ENCODE results near the gene DENND4B. TPM values are rescaled to one million over a fixed set of nuclear protein-coding genes. Genes with fewer than 3 reads are reported as not detected.

Gene DENND4B
- total RNA-seq, 1 donor from 2014 or later = 13.2 TPM

DNA sequence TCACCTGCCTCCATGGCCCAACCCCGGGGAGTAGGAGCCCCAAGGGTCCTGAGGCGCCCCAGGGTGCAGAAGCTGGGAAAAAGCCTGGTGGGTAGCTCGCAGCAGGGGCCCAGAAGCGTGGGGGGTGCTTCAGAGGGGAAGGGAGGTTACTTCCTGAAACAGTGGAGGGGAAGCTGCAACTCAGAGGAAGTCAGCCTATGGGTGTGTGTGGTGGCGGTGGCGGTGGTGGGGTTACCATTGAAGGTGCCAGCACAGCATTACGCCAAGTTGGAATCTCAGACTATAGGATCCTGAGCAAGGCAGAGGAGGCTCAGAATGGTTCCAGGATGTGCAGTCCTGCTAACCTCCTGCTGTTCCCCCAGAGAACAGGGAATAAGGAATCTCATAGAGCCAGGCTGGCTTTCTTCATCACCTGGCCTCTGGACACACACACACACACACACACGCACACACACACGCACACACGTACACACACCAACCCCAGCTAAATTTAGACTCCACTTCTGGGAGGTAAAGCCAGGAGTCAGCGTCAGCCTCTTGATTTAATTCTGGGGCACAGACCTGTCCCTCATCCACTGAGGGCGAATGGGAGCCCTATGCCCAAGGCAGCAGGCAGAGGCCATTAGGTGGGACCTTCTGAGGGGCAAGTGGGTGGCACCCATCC is 1.3 kb downstream of the DENND4B start:
- DNase-seq (ENCODE audit: low read depth) = peak; percentile 71

DNA sequence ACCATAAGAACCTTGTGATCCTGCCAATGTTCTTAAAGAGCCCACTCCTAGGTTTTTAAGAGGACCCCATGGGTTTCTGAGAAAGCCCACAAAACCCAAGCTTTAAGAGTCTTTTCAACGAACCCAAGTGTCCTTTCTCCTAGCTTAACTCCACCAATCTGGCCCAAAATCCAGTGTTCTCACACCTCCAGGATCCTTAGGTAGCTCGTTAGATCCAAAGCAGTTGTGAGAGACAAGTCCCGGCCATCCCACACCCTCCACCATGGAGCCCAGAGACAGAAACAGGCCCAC is 1.7 kb downstream of the DENND4B start:
- no peak for DNase-seq (ENCODE audit: low read depth)

DNA sequence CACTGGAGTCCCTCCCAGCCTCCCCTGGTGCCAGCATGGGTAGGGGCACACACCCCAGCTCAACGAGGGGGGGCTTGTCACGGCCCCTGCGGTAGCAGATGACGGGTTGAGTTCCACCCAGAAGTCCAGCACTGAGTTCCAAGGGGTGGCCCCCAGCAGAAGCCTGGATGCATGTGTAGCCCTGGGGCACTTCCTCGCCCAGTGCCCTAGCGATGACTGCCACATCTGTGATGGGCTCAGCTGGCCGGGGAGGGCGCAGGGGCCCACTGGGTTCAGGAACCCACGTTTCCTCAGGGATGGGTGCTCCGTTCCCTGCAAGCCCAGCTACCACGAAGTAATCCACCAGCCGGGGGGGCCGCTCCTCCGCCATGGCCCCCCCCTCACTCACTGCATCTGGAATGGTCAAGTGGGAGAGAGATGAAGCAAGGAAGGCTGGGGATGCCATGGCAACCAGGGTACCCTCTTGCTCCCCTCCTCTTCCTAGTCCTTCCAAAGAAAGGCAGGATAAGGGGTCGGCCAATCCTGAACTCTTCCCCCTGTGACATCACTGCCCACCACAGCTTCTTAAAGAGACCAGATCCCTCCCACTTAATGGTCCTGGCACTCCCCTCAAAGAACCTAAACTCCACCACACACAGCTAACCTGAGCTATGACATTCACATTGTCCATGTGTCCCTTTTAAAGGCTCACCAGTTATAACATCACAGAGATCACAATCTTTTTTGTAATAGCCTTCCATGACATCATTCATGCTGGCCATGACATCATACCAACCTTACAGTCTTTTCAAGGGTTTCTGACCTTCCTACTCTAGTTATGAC is 2.3 kb downstream of the DENND4B start:
- no peak for DNase-seq (ENCODE audit: low read depth)

DNA sequence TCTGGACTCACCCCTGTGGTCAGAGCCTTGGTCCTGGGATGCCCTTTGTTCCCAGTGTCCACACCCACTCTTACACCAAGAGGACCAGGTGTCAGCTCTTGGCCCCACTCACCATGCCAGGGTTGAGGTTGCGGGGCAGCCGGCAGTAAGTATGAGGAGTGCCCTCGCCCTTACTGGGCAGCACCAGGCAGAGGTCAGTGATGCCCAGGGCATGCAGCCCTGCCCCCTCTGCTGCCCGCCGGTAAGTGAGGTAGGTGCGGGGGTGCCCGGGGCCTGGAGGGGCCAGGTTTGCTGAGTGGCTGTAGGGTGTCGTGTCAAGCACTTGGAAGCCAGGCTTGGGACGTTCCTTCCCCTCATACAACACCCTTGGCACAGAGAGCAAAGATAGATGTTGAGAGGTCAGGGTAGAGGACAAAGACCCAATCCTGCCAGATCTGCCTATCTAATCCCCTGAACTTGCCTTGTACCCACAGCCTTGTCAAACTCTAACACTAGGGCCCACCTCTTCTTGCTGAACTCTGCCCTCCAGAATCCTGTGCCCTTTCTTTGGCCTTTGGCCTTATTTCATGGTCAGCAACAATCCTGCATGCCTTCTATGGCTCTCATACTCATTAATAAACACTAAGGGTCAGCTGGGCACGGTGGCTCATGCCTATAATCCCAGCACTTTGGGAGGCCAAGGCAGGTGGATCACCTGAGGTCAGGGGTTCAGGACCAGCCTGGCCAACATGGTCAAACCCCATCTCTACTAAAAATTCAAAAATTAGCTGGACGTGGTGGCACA is 3.6 kb downstream of the DENND4B start:
- DNase-seq (ENCODE audit: low read depth) = no peak

DNA sequence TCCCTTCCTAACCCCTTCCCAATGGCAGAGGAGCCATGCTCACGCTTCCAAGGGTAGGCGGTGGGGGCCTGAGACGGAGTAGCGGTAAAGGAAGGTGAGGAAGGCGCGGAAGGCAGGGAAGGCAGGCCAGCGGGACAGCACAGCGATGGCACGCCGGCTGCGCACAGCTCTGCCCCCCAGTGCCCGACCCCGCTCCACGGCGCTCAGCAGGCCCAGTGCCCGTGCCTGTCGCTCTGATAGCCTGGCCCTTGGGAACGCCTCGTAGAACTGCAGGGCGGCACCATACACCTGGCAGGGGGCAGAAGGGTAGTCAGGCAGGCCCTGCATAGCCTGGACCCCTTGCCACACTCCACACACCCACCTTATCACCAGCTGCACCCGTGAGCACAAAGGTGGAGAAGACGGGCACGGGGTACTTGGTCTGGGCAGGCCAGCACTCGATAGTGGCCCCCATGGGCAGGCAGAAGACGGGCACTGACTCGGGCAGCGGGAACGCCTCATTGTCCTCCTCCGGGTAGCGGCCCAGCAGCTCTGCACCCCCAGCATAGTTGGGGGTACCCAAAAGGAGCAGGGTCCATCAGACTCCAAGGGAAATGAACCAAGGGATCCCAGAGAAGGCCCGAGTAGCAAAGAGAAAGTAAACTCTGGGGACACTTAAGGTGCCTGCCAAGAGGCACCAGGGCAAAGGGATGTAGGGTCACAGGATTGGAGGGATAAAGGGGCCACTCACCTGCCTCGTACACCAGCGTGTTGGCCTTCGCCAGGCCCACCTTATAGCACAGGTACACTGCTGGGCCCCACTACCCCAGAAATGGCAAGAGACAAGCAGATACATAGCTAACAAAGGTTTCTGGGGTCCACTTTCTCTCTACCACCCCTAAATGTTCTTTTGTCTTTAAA is 4.4 kb downstream of the DENND4B start:
- DNase-seq (ENCODE audit: low read depth) = no peak

DNA sequence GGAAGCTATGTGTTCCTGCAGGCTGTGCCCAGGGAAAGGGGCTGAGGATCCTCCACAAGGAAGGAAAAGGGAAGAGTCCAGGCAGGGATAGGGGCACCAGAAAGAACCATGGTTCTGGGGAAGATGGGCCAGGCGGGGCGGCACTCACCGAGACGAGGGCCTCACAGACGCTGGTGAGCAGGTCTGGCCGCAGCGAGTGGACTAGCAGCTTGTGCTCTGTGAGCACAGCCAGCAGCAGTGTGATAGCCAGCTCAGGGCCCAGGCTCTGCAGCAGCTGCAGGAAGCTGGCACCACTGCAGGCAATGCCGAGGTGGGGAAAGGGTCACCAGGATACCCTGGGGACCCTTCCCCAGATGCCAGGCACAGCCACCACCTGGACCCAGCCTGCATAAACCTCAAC is 5.8 kb downstream of the DENND4B start:
- DNase-seq (ENCODE audit: low read depth) = no peak

DNA sequence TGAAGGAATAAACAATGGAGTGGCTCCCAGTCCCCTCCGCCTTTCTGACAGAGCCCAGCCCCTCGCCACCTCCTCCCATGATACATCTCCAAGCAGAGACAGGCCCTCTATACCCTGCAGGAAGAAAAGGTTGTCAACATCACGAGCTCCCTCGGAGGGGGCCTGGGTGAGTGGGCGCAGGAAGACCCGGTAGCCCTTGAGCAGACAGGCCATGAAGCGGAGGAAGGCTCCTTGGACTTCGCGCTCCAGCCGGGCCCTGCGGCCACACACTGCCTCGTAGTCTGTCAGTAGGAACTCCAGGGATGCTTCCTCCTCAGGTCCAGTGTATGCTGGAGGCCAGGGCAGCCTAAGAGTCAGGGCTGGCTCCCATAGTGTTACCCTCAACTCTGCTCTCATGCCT is 7.0 kb downstream of the DENND4B start:
- no peak for DNase-seq (ENCODE audit: low read depth)

DNA sequence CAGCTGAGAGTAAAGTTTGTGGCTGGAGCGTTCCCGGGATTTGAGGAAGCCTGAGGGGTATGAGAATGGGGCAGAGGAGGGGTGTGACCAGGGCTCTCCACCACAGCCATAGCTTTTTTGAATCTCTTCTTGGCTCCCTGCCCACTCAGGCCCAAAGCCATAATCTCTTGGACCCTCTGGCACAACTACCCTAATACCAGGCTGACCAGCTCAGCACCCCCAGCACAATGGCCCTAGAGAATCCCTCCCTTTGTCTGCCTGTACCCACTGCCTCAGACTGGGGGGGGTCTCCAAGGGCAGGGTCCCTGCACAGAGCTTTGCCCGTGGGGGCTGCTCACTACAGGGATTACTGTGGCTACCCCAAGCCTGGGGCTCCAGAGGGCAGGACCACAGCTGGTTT is 7.5 kb downstream of the DENND4B start:
- no peak for DNase-seq (ENCODE audit: low read depth)

DNA sequence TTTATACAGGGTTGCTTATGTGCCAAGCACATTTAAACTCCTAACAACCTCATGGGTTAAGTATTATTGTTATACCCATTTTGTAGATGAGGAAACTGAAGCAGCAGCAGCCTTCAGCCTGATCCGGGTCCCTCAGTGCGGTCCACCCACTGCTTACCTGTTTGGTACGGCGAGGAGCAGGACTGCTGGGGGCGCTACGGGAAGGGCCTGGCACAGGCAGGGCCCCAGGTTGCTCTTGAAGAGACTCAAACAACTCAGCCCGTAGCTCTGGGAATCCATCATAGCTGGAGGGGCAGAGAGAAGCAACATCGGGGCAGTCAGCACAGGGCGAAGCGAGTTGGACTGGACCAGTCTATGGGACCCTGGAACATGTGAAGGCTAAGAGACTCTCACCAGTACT is 9.2 kb downstream of the DENND4B start:
- DNase-seq (ENCODE audit: low read depth) = no peak

DNA sequence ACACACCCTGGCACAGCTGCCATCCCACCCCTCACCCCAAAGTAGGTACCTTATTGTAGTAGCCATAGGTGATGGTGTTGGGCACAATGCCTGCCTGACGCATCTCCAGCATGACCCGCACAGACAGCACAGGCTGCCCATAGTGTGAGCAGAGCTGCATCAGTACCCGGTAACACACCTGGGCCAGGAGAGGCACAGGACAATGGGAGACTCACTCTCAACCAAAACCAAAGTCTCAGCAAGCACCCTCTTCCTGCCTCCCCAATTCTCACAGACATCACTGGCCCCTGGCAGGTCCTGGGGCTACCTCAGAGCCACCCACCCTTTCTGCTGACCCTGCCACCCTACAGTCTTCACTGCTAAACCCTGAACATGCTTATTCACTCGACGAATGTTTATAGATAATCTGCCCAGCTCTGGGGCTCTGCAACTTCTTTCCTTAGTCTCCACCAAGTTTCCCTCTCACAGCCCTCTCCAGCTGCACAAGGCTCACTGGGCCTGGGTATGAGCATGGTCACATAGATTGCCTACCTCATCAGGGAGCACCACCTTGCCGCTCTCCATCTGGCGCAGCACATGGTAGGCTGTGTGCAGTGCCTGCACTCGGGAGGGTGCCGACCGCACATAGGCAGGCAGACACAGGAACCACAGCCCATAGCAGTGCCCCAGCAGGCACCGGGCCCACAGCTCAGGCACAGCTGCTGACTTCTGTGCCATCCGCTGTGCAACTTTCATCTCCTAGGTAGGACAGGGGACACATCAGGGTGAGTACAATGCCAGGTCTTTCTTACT is 10.3 kb downstream of the DENND4B start:
- DNase-seq (ENCODE audit: low read depth) = no peak

DNA sequence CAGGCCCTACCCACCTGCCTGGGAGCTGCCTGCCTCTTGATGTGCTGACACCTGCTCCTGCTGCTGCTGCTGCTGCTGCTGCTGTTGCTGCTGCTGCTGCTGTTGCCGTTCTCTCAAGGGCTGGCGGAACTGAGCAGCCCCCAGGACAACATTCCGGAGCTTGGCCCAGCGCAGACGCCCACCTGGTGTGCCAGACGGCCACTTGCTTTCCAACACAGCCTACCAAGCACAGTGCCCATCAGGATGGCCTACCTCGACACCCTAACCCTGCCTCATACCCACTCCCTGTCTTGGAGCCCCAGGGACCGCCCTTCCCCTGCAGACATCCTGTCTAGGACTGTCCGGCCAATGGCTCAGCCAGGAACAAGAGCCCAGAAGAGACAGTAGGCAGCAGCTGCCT is 11.8 kb downstream of the DENND4B start:
- no peak for DNase-seq (ENCODE audit: low read depth)

DNA sequence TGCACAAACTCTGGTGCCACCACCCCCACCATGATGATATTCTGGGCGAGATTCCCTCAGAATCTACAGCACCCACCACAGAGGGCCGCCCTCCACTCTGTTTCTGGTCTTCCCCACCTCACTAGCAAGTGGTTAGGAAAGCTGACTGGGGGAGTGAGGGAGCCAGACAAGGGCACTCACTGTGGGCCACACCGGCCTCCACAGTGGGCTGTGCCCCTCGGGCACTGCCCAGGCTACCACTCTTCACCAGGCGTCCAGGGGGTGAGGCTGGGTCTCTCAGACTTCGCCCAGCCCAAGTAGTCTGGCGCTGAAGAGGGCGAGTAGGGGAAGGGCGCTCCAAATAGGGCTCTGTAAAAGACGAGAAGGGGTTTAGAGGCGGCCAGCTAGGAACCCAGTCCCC is 12.6 kb downstream of the DENND4B start:
- DNase-seq (ENCODE audit: low read depth) = no peak

DNA sequence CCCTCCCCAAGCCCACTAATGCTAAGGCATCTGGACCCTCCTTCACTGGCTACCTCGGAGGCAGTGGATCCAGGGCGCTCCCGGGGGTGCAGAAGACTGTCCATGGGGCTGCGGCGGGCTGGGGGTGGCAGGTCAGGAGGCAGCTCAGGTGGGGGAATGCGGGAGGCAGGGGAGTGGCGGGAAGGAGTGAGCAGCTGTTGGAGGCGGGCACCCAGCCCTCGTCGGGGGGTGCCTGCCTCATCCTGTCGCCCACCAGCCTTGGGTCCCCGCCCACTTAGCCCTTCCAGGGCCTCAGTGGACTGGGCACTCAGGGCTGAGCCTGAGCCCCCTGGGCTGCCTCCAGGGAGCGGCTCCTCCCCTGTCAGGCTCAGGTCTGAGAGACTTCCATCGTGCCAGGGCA is 13.1 kb downstream of the DENND4B start:
- DNase-seq (ENCODE audit: low read depth) = no peak

DNA sequence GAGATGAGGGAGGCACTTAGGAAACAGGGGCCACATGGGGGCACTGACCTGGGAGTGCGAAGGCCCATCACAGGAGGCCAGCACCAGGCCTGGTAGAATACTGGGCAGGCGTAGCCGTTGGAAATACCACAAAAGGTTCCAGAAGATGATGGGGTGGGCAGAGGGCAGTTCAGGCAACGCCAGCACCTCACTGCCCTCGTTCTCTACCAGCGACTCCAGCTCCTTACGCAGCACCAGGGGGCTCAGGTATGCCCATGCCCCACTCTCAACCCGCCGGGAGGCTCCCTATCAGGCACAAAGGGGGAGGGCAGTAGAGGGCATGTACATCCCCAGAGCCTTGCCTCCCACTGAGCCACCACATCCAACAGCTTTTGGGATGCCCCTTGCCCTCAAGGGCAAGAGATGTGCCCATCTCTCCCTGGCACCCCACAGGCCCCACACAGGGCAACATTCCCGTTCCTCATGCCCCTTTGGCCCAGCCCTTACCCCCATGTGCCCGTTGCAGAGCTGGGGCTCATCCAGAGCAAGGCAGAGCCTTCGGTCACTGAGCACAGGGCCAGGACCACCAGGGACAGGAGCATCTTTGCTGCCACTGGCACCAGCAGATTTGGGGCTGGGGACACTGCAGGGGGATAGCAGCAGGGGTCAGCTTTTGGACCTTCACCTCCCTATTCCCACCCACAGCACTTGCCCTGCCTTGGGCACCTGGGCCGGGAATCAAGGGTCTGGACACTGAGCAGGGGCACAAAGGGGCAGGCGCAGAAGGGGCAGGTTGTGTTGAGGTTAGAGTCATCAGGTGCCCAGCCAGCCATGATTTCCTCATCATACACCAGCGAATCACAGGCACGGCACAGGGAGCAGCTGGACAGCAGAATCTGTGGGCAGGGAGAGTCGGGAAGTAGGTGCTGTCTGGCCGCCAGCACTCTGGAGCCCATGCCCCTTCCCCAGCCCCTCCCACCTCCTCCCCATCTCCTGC is 14.1 kb downstream of the DENND4B start:
- no peak for DNase-seq (ENCODE audit: low read depth)

DNA sequence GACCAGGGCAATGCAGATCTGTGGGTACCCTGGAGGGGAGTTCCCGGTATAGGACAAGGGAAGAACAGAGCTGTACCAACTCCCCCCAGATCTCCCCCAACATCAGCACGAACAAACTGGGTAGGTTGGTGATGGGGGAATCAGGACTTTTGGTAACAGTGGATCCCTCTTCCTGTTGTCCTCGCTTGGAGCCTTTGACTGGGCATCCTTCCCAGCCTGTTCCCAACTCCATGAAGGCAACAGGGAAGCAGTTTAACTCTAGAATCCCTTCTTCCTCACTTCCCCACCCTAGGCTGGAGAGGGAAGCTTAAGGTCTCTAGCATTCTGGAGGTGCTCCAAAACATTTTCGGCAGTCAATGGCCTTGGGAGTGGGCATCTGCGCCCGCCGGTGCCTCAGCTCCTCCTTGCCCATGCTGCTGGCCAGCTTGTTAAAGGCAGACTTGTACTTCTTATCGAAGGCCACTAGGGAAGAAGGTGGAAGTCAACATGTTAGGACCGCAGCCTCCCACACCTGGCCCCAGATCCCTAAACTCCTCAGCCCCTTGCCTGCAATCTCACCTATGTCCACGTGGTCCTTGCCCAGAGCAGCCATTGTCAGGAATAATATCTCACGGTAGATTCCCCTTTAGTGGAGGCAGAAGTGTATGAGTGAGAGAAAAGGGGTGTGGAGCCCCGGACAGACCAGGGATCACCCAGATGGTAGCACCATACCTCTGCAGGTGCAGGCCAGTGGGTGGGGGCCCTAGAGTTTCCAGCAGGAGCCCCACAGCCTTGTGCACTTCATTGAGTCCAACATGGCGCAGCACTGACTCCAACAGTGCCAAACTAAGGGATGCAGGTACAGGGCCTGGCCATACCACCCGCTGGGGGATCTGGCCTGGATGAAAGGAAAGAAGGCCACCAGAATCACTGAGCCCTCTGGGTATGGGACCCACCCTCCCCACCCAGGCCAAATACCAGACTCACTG is 16.3 kb downstream of the DENND4B start:
- DNase-seq (ENCODE audit: low read depth) = no peak

DNA sequence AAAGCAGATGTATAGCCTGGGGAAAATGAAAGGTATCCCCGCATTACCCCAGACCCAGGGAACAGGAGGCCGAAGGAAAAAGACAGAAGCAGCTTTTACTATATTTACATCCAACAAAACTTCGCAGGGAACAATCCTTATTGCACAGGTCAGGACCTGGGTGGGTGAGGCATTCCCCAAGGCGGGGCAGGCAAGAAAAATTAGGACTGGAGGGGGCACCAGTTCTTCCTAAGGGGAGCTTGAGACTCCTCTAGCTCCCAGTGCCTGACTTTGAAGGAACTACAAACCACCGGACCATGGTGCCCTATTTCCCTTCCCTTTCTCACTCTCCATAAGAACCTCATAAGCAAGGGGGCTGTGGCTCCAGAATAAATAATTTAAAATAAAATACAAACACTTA is 17.1 kb downstream of the DENND4B start:
- no peak for DNase-seq (ENCODE audit: low read depth)

DNA sequence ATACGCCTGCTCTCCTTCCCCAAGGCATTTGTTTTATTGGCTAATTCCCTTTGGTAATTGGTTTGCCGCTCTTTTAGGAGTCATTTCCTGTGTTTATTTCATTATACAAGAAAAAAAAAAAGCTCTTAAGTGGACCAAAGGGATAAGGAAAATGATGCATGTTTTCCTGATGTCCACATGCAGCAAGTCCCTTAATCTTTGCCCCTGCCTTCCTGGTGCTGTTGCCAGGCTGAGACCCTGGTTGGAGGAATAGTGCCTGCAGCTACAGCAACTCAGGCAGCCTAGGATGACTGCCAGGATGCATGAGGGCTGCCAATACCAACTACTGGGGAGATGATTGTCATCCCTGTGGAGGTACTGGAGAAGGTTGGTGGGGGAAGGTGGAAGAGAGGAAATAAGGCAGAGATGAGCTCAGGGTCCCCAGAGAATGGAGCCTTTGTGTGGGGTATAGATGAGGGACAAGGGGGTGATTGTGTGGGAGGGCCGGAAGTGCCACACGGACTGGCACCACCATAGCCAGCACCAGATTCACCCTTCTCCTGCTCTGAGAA is 17.7 kb downstream of the DENND4B start:
- no peak for DNase-seq (ENCODE audit: low read depth)

DNA sequence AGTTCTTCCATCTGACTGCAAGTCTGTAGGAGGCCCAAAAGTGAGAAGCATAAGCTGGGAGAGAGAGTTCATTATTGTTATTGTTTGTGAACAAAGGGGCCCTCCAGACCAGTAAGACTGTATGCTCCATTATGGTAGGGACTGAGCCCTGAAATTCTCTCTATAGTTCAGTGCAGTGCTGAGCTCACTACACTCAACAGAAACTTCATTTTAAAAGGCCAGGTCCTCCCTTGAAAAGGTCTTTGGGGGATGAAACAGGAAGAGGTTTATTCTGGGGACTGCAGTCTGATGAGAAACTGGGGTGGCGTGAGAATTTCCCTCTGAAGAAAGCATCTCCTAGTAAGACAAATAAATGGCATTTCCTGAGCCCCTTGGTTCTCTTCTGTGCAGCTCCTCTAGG is 18.3 kb downstream of the DENND4B start:
- DNase-seq (ENCODE audit: low read depth) = no peak
